GM15510 (cell line): ENCODE data around the gene ZBTB7A.

Experiments used
- POLR2A ChIP-seq: IDR thresholded peaks from 3 replicates; pipeline ENCODE4 v1.6.1; 2011; ENCODE audit warnings: borderline replicate concordance; ENCODE audit not compliant: insufficient read length; ENCODE audit errors: extremely low read depth

ZBTB7A gene

GRCh38 chr19:4066682-4067395, at the start of gene ZBTB7A:
TSS of gene ZBTB7A (minus strand) at chr19:4066899. CDS start at chr19:4055232, 11,667 bp downstream.
- TF ChIP-seq POLR2A, result peak; percentile 52

- no peak for TF ChIP-seq POLR2A
Measured at GRCh38 chr19:4115818-4116385, 49.2 kb upstream of the ZBTB7A start.

- TF ChIP-seq POLR2A, result peak; percentile 49
Measured at GRCh38 chr19:4115050-4115817, 48.5 kb upstream of the ZBTB7A start.

- TF ChIP-seq POLR2A, result no peak
Measured at GRCh38 chr19:4114181-4114580, 47.5 kb upstream of the ZBTB7A start.

GRCh38 chr19:4113398-4114088, 46.8 kb upstream of the ZBTB7A start:
- no peak for TF ChIP-seq POLR2A

- TF ChIP-seq POLR2A, result no peak
Measured at GRCh38 chr19:4112367-4112766, 45.7 kb upstream of the ZBTB7A start.

GRCh38 chr19:4109626-4109945, 42.9 kb upstream of the ZBTB7A start:
- TF ChIP-seq POLR2A, result no peak

GRCh38 chr19:4108767-4109625, 42.3 kb upstream of the ZBTB7A start:
- peak; percentile 30 for TF ChIP-seq POLR2A

- no peak for TF ChIP-seq POLR2A
Measured at GRCh38 chr19:4103080-4103433, 36.4 kb upstream of the ZBTB7A start.

- no peak for TF ChIP-seq POLR2A
Measured at GRCh38 chr19:4102339-4103079, 35.8 kb upstream of the ZBTB7A start.

GRCh38 chr19:4101496-4101770, 34.7 kb upstream of the ZBTB7A start:
- no peak for TF ChIP-seq POLR2A

- TF ChIP-seq POLR2A, result no peak
Measured at GRCh38 chr19:4100647-4101495, 34.2 kb upstream of the ZBTB7A start.

GRCh38 chr19:4099041-4099764, 32.5 kb upstream of the ZBTB7A start:
- TF ChIP-seq POLR2A, result no peak

GRCh38 chr19:4098493-4098892, 31.8 kb upstream of the ZBTB7A start:
- no peak for TF ChIP-seq POLR2A
